Stimulated activated CD8-positive, alpha-beta memory T cell treated with anti-CD3 and anti-CD28 coated beads, Interleukin-4, amount 100 ng/mL, for 1 hour (primary cell): ENCODE results near the gene TRAPPC6A.

Experiments used
- DNase-seq, 2 donors: peaks; one replicate each; pipeline ENCODE4 v3.0.0-alpha.2; 2020; ENCODE audit warnings: low read depth in 2 of 2, low spot score in 1 of 2

The TRAPPC6A gene

GRCh38 chr19:45177817-45178261 lies at the start of gene TRAPPC6A:
TRAPPC6A (minus strand) TSS chr19:45178237; CDS start chr19:45178218, 19 bp downstream.
- no peak for DNase-seq

GRCh38 chr19:45224645-45225044 lies 46.6 kb upstream of the TRAPPC6A start:
- DNase-seq = no peak

GRCh38 chr19:45223879-45224278 lies 45.8 kb upstream of the TRAPPC6A start:
- no peak for DNase-seq

GRCh38 chr19:45222724-45223123 lies 44.7 kb upstream of the TRAPPC6A start:
- DNase-seq = no peak

GRCh38 chr19:45218911-45219743 lies 41.1 kb upstream of the TRAPPC6A start:
- no peak for DNase-seq

GRCh38 chr19:45218426-45218825 lies 40.4 kb upstream of the TRAPPC6A start:
- no peak for DNase-seq

GRCh38 chr19:45217957-45218334 lies 39.9 kb upstream of the TRAPPC6A start:
- DNase-seq = no peak

- no peak for DNase-seq
Measured at GRCh38 chr19:45217193-45217956, 39.3 kb upstream of the TRAPPC6A start.

GRCh38 chr19:45216667-45217066 lies 38.6 kb upstream of the TRAPPC6A start:
- DNase-seq = no peak

- no peak for DNase-seq
Measured at GRCh38 chr19:45215391-45216191, 37.6 kb upstream of the TRAPPC6A start.

GRCh38 chr19:45213031-45213430 lies 35.0 kb upstream of the TRAPPC6A start:
- DNase-seq = no peak

GRCh38 chr19:45211751-45212381 lies 33.8 kb upstream of the TRAPPC6A start:
- no peak for DNase-seq

- DNase-seq = no peak
Measured at GRCh38 chr19:45206328-45206727, 28.3 kb upstream of the TRAPPC6A start.

- no peak for DNase-seq
Measured at GRCh38 chr19:45205810-45206209, 27.8 kb upstream of the TRAPPC6A start.

- DNase-seq = no peak
Measured at GRCh38 chr19:45202637-45203036, 24.6 kb upstream of the TRAPPC6A start.

GRCh38 chr19:45200568-45200967 lies 22.5 kb upstream of the TRAPPC6A start:
- DNase-seq = no peak

GRCh38 chr19:45195764-45196163 lies 17.7 kb upstream of the TRAPPC6A start:
- no peak for DNase-seq

- DNase-seq = no peak
Measured at GRCh38 chr19:45191375-45191774, 13.3 kb upstream of the TRAPPC6A start.

GRCh38 chr19:45189971-45190370 lies 11.9 kb upstream of the TRAPPC6A start:
- no peak for DNase-seq

GRCh38 chr19:45187421-45188100 lies 9.5 kb upstream of the TRAPPC6A start:
- DNase-seq = no peak
